PFSK-1 (cell line): ENCODE data around the gene MMD.

Source experiments
- FOXP2 ChIP-seq: optimal IDR thresholded peaks from 2 replicates; pipeline ENCODE3; 2011; ENCODE audit warnings: borderline replicate concordance, control low read depth, inconsistent platforms; ENCODE audit not compliant: insufficient read depth; ENCODE audit errors: extremely low read length, extremely low read depth
- POLR2AphosphoS5 ChIP-seq: IDR thresholded peaks from 2 replicates; pipeline ENCODE4 v1.6.1; 2012; ENCODE audit warnings: low read depth, mild to moderate bottlenecking, control low read depth, low read length, moderate library complexity
- SIN3A ChIP-seq: IDR thresholded peaks from 2 replicates; pipeline ENCODE4 v1.6.1; 2012; ENCODE audit warnings: mild to moderate bottlenecking, low read length, moderate library complexity, borderline replicate concordance; ENCODE audit not compliant: insufficient read depth
- TAF1 ChIP-seq: IDR thresholded peaks from 2 replicates; pipeline ENCODE4 v1.6.1; 2012; ENCODE audit warnings: low read length, control low read depth, borderline replicate concordance; ENCODE audit not compliant: insufficient read depth
- TF ChIP-seq, protein P1 (sequence below), 2 experiments: IDR thresholded peaks; 2 replicates each; pipeline versions ENCODE4 v1.6.1 to v1.8.0; 2011 to 2012; ENCODE audit warnings: low read depth in 2 of 2, low read length in 2 of 2, control low read depth in 1 of 2, inconsistent platforms in 1 of 2, mild to moderate bottlenecking in 1 of 2, moderate library complexity in 1 of 2; ENCODE audit not compliant: insufficient read depth in 1 of 2

The MMD gene

DNA sequence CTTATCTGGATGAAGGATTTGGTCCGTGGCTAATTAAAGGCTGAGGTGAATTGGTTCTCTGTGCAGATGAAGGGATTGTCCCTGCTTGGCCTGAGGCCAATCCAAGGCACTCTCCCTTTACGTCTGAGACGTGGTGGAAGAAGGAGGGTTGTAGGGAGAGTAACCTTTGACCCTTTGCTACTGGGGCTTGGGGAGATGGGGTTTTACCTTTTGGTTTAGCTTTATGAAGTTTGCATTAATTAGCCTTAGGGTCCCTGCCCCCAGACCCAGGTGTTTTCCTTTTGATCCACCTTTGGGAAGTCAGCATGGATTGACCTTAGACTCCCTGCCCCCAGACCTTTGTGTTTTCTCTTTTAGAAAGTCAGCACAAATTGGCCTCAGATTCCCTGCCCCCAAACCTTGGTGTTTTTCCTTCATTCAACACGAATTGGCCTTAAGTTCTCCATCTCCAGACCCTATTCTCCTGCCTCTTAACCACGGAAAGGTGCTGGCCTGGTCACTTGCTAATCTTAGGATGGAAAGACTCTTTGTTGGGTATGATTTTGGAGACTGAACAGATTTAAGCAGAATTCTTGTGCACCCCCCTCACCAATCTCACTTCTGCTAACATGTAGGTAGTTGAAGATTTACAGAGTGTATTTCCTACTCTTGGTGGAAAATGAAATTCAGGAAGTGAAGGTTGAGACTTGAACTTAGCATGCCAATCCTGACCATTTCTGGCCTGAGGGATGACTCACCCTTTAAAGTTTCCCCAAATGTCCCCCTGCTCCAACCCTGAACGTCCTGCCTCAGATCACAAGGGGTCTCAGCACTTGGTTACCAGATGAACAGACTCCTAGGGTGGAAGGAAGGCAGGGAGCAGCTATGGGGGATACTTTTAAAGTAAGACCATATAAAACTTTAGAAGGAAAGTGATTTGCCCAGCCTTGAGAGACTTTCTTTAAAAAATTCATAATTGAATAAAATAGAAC lies 23.1 kb upstream of the MMD start:
- no peak for TF ChIP-seq POLR2AphosphoS5
- TF ChIP-seq FOXP2: no peak
- no peak for TF ChIP-seq SIN3A
- TF ChIP-seq, protein P1, sequence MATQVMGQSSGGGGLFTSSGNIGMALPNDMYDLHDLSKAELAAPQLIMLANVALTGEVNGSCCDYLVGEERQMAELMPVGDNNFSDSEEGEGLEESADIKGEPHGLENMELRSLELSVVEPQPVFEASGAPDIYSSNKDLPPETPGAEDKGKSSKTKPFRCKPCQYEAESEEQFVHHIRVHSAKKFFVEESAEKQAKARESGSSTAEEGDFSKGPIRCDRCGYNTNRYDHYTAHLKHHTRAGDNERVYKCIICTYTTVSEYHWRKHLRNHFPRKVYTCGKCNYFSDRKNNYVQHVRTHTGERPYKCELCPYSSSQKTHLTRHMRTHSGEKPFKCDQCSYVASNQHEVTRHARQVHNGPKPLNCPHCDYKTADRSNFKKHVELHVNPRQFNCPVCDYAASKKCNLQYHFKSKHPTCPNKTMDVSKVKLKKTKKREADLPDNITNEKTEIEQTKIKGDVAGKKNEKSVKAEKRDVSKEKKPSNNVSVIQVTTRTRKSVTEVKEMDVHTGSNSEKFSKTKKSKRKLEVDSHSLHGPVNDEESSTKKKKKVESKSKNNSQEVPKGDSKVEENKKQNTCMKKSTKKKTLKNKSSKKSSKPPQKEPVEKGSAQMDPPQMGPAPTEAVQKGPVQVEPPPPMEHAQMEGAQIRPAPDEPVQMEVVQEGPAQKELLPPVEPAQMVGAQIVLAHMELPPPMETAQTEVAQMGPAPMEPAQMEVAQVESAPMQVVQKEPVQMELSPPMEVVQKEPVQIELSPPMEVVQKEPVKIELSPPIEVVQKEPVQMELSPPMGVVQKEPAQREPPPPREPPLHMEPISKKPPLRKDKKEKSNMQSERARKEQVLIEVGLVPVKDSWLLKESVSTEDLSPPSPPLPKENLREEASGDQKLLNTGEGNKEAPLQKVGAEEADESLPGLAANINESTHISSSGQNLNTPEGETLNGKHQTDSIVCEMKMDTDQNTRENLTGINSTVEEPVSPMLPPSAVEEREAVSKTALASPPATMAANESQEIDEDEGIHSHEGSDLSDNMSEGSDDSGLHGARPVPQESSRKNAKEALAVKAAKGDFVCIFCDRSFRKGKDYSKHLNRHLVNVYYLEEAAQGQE (IDR thresholded peaks at IDR 0.05; ENCODE audit: insufficient read depth in 1 of 2, low read depth in 2 of 2, low read length in 2 of 2): no peak
- TF ChIP-seq TAF1: no peak

DNA sequence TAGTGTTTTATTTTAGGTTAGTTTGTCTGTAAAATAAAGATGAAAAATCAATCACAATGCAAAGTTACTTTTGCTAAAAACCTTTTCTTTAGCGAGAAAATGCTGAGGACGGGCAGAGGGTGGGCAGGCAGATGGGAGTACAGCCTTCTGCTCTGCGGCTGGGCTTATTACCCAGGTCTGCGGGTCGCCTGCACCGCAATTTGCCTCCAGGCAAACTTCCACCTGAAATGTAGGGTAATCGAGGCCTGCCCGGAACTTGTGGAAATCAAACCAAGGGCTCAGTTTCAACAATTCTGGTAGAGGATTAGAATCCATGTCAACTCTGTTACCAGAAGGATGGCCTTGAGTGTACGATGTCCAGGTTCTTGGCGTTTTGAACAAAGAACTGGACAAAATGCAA lies 22.3 kb upstream of the MMD start:
- TF ChIP-seq TAF1 (no peak), SIN3A (no peak), FOXP2 (no peak), POLR2AphosphoS5 (no peak)
- TF ChIP-seq, protein P1 (IDR thresholded peaks at IDR 0.05; ENCODE audit: insufficient read depth in 1 of 2, low read depth in 2 of 2, low read length in 2 of 2): no peak

DNA sequence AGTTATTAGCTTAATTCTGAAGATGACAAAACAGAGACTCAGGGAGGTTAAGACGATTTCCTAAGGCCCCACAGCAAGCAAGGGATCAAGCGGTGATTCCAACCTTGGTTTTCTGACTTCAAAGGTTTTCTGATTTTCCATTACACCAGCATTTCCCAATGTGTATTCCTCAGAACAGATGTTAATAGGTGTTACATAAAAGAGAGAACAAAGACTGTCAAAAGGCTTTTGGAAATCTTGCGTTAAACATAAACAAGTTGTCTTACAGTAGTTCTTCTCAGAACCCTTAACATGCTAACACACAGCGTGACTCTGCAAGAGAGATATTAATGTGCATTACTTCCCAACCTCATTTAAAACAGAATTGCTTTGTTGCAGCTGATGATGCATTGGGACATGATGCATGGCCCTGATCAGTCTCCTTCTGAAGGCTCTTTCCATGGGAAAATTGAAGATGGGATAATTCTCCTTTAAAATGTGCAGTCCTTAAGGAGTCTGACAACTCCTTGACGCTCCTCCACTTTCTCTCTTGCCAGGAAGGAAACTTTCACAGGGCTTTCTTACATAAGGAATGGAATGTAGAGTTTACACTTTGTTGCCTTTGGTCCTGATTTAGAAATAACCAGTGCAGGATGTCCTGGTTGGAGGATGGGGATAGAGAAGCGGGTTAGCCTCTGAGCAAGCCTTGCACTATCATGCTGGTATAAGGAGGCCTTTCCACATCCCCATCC lies 21.5 kb upstream of the MMD start:
- no peak for TF ChIP-seq POLR2AphosphoS5
- TF ChIP-seq TAF1: no peak
- no peak for TF ChIP-seq FOXP2

DNA sequence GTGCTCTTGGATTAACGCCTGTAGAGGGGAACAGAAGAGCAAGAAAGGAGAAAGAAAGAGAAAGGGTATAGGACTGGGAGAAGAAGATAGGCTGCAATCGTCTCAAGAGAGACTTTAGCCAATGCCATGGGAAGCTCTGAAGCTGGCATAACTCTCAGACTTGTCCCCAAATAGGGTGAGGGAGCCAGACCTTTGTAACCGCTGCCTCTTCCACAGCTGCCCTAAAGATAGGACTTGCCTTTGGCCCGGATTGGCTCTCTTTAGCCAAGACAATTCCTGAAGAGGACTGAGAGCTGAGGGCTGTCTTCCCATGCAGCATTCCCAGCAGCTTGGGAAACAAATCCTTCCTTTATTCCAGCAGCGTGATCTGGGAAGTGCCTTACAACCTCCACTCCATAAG lies 20.8 kb upstream of the MMD start:
- no peak for TF ChIP-seq FOXP2
- TF ChIP-seq, protein P1 (IDR thresholded peaks at IDR 0.05; ENCODE audit: insufficient read depth in 1 of 2, low read depth in 2 of 2, low read length in 2 of 2): no peak
- TF ChIP-seq SIN3A: no peak
- TF ChIP-seq POLR2AphosphoS5: no peak
- TF ChIP-seq TAF1: no peak

DNA sequence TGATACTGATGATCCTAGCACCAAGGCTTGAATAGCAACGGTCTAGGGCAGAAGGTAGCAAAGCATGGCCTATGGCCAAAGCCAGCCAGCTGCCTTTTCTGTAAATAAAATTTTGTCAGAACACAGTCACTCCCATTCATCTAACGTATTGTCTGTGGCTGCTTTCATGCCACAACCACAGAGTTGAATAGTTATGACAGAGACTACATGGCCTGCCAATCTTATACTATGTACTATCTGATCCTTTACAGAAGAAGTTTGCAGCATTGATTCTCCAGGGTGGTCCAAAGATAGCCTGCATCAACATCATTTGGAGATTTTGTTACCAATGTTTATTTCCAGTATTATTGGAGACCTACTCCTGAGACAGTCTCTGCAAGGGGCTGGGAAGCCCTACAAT lies 19.9 kb upstream of the MMD start:
- TF ChIP-seq FOXP2 (no peak), SIN3A (no peak), POLR2AphosphoS5 (no peak), TAF1 (no peak)
- TF ChIP-seq, protein P1 (IDR thresholded peaks at IDR 0.05; ENCODE audit: insufficient read depth in 1 of 2, low read depth in 2 of 2, low read length in 2 of 2): no peak
